SK-N-SH (cell line): ENCODE measurements around the gene XIRP2. TPM values are rescaled to one million over a fixed set of nuclear protein-coding genes. Genes with fewer than 3 reads are reported as not detected.

Source experiments
- CTCF ChIA-PET: fragments of 300-600, 350-600 bp; formaldehyde crosslinking; extraction: SDS; loops from one replicate; lab custom pipeline; 2021; lab: Yijun Ruan, JAX
- POLR2A ChIA-PET: fragments of 350-600 bp; sonication (Branson Sonifier 250); formaldehyde crosslinking; extraction: SDS; loops from one replicate; lab custom pipeline; 2020; ENCODE audit warnings: antibody characterized with exemption, inconsistent platforms; lab: Yijun Ruan, JAX
- DNase-seq: peaks from one replicate; pipeline ENCODE4 v3.0.0; 2012
- H2AFZ ChIP-seq: fragments of 200-600 bp; sonication (generic); 2 replicates; pipeline ENCODE4 v1.8.1; 2016; ENCODE audit warnings: antibody characterized with exemption, mild to moderate bottlenecking, low read depth
- H3F3A ChIP-seq: fragments of 200-600 bp; sonication (generic); replicated peaks from 2 replicates; pipeline ENCODE3; 2016; ENCODE audit warnings: antibody characterized with exemption, mild to moderate bottlenecking; ENCODE audit not compliant: insufficient read depth
- H3K27ac ChIP-seq, 2 experiments: fragments of 200-500 bp in 1 of 2; fragments of 200-600 bp in 1 of 2; sonication (Bioruptor generic) in 1 of 2; sonication (generic), shearing (Covaris generic) in 1 of 2; 2 replicates each; pipeline versions ENCODE4 v1.5.1 to v1.6.1; 2014 to 2016; ENCODE audit warnings: low read depth in 2 of 2, inconsistent platforms in 1 of 2, low read length in 1 of 2, mild to moderate bottlenecking in 1 of 2, mixed read lengths in 1 of 2
- H3K27me3 ChIP-seq: fragments of 200-600 bp; sonication (generic), shearing (Covaris generic); 2 replicates; pipeline ENCODE4 v1.6.1; 2016; ENCODE audit warnings: mixed run types; ENCODE audit not compliant: insufficient read depth
- H3K36me3 ChIP-seq, 2 experiments: fragments of 200-500 bp in 1 of 2; fragments of 200-600 bp in 1 of 2; sonication (Bioruptor generic) in 1 of 2; sonication (generic) in 1 of 2; replicated peaks in 1 of 2; 2 replicates each; pipeline versions ENCODE3 to v1.5.1; 2014 to 2016; ENCODE audit warnings: low read length in 1 of 2, mild to moderate bottlenecking in 1 of 2; ENCODE audit not compliant: insufficient read depth in 2 of 2, control insufficient read depth in 1 of 2
- H3K4me1 ChIP-seq, 2 experiments: fragments of 200-500 bp in 1 of 2; fragments of 200-600 bp in 1 of 2; sonication (Bioruptor generic) in 1 of 2; sonication (generic), shearing (Covaris generic) in 1 of 2; 2 replicates each; pipeline versions ENCODE4 v1.5.1 to v1.6.1; 2014 to 2016; ENCODE audit warnings: low read depth in 1 of 2, low read length in 1 of 2, mixed run types in 1 of 2; ENCODE audit not compliant: insufficient read depth in 2 of 2, control insufficient read depth in 1 of 2
- H3K4me2 ChIP-seq: fragments of 200-600 bp; sonication (generic), shearing (Covaris generic); 2 replicates; pipeline ENCODE4 v1.6.1; 2017; ENCODE audit warnings: mixed run types
- H3K4me3 ChIP-seq, 2 experiments: fragments of 200-500 bp in 1 of 2; fragments of 200-600 bp in 1 of 2; sonication (Bioruptor generic) in 1 of 2; sonication (generic), shearing (Covaris generic) in 1 of 2; 2 replicates each; pipeline versions ENCODE4 v1.5.1 to v1.8.1; 2014 to 2016; ENCODE audit warnings: low read depth in 2 of 2, inconsistent platforms in 1 of 2, low read length in 1 of 2, mild to moderate bottlenecking in 1 of 2, mixed read lengths in 1 of 2, moderate library complexity in 1 of 2
- H3K79me2 ChIP-seq: fragments of 200-600 bp; sonication (generic); 2 replicates; pipeline ENCODE4 v1.8.1; 2017; ENCODE audit warnings: mild to moderate bottlenecking; ENCODE audit not compliant: insufficient read depth
- H3K9ac ChIP-seq: fragments of 200-600 bp; sonication (generic); 2 replicates; pipeline ENCODE4 v1.6.1; 2017; ENCODE audit warnings: mixed run types
- H3K9me2 ChIP-seq: fragments of 200-600 bp; sonication (generic); 2 replicates; pipeline ENCODE4 v1.6.1; 2017; ENCODE audit warnings: mixed run types
- H3K9me3 ChIP-seq: fragments of 200-600 bp; sonication (generic); 2 replicates; pipeline ENCODE4 v1.6.1; 2017; ENCODE audit warnings: mixed run types, mild to moderate bottlenecking, moderate library complexity
- H4K20me1 ChIP-seq: fragments of 200-600 bp; sonication (generic); 2 replicates; pipeline ENCODE4 v1.6.1; 2017; ENCODE audit warnings: mild to moderate bottlenecking, mixed run types; ENCODE audit not compliant: insufficient read depth
- CHD2 ChIP-seq: fragments of 150-350 bp; IDR thresholded peaks from 2 replicates; pipeline ENCODE4 v1.6.1; 2018; ENCODE audit warnings: low read length; ENCODE audit not compliant: partially characterized antibody
- CTCF ChIP-seq: fragments of 200-600 bp; sonication (generic); IDR thresholded peaks from 2 replicates; pipeline ENCODE4 v1.6.1; 2017; ENCODE audit warnings: antibody characterized with exemption, mild to moderate bottlenecking, moderate library complexity
- EP300 ChIP-seq, 2 experiments: IDR thresholded peaks; 2 replicates each; pipeline versions ENCODE4 v1.4.0 to v1.6.1; 2012; ENCODE audit warnings: borderline replicate concordance in 1 of 2, low read depth in 1 of 2, low read length in 1 of 2
- FOSL2 ChIP-seq: IDR thresholded peaks from 2 replicates; pipeline ENCODE4 v1.4.0; 2012; ENCODE audit warnings: low read depth, mild to moderate bottlenecking, moderate library complexity, borderline replicate concordance
- FOXM1 ChIP-seq: IDR thresholded peaks from 2 replicates; pipeline ENCODE4 v1.4.0; 2012; ENCODE audit warnings: low read depth, mild to moderate bottlenecking
- GABPA ChIP-seq: IDR thresholded peaks from 2 replicates; pipeline ENCODE4 v1.4.0; 2012; ENCODE audit warnings: low read depth, mild to moderate bottlenecking
- GATA2 ChIP-seq: sonication (generic); formaldehyde crosslinking; IDR thresholded peaks from 2 replicates; pipeline ENCODE4 v1.5.0; 2020; ENCODE audit warnings: mild to moderate bottlenecking, missing genetic modification reagents
- IRF3 ChIP-seq: fragments of 150-350 bp; IDR thresholded peaks from 2 replicates; pipeline ENCODE4 v1.6.1; 2016; ENCODE audit warnings: mild to moderate bottlenecking, low read depth, low read length
- JUND ChIP-seq: IDR thresholded peaks from 2 replicates; pipeline ENCODE4 v1.4.0; 2012
- NRF1 ChIP-seq: IDR thresholded peaks from 2 replicates; pipeline ENCODE4 v1.6.1; 2012; ENCODE audit warnings: low read depth, mild to moderate bottlenecking, low read length
- RAD21 ChIP-seq: IDR thresholded peaks from 2 replicates; pipeline ENCODE4 v1.6.1; 2012; ENCODE audit warnings: mild to moderate bottlenecking, low read length
- RCOR1 ChIP-seq: fragments of 150-350 bp; IDR thresholded peaks from 2 replicates; pipeline ENCODE4 v1.6.1; 2017; ENCODE audit warnings: antibody characterized with exemption, low read length
- SIN3A ChIP-seq: IDR thresholded peaks from 2 replicates; pipeline ENCODE4 v1.6.1; 2012; ENCODE audit warnings: low read depth, mild to moderate bottlenecking, low read length, moderate library complexity, borderline replicate concordance
- USF1 ChIP-seq: IDR thresholded peaks from 2 replicates; pipeline ENCODE4 v1.4.0; 2012; ENCODE audit warnings: low read depth, borderline replicate concordance
- YY1 ChIP-seq: IDR thresholded peaks from 2 replicates; pipeline ENCODE4 v1.4.0; 2012; ENCODE audit warnings: low read depth, mild to moderate bottlenecking
- polyA plus RNA-seq, 3 experiments: library from polyadenylated mRNA; depleted of rRNA; stranded (reverse); fragments of >200 nt; gene quantifications; 2 replicates each; pipeline ENCODE4 v1.2.3, GENCODE V29; 2012
- TF ChIP-seq, protein P1 (sequence below): IDR thresholded peaks from 2 replicates; pipeline ENCODE4 v1.4.0; 2012; ENCODE audit warnings: low read depth, borderline replicate concordance

The XIRP2 gene
- polyA plus RNA-seq, 1 of the 3 experiments (the other 2 are of a cell fraction): 0.02 TPM

DNA sequence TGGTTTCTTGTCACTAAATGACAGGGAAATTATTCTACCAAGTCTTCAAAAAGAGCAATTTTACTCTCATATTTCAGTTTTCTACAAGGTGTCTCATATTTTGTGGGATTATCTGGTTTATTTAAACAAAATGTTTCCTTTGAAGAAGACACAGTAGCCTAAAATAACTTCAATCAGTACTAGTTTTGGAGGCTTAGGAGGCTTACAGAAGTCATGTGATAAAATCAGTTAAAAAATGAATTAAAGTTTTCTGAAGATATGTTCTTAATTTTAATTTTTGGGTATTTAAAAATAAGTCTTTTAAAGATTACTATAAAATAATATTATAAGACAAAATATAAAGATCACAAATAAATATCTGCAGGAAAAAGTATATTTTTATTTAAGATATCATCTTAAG lies 95.9 kb downstream of the XIRP2 start:
- no peak overlapping the region for H3K27ac ChIP-seq
- no peak overlapping the region for H3K9ac ChIP-seq
- H4K20me1 ChIP-seq: no peaks in the 10 kb centered on the region
- TF ChIP-seq USF1 (no peak), RCOR1 (no peak), FOXM1 (no peak), RAD21 (no peak), YY1 (no peak), SIN3A (no peak), EP300 (IDR thresholded peaks at IDR 0.05; ENCODE audit: borderline replicate concordance in 1 of 2, low read depth in 1 of 2, low read length in 1 of 2) (no peak)
- H3K4me3 ChIP-seq: no peak overlapping the region
- no peaks in the 10 kb centered on the region for H3K9me2 ChIP-seq
- ChIA-PET POLR2A (no interaction called here), CTCF (no interaction called here)
- no peak for DNase-seq
- H3K4me2 ChIP-seq: no peak overlapping the region
- no peaks in the 10 kb centered on the region for H3K4me1 ChIP-seq
- H3K27me3 ChIP-seq: no peaks in the 10 kb centered on the region
- H2AFZ ChIP-seq: no peak overlapping the region
- no peaks in the 10 kb centered on the region for H3K36me3 ChIP-seq
- H3K79me2 ChIP-seq: no peaks in the 10 kb centered on the region
- peaks cover 5% of the 10 kb centered on the region; the same call in 1 of the 2 replicates for H3K9me3 ChIP-seq
- H3F3A ChIP-seq: no peaks in the 10 kb centered on the region

DNA sequence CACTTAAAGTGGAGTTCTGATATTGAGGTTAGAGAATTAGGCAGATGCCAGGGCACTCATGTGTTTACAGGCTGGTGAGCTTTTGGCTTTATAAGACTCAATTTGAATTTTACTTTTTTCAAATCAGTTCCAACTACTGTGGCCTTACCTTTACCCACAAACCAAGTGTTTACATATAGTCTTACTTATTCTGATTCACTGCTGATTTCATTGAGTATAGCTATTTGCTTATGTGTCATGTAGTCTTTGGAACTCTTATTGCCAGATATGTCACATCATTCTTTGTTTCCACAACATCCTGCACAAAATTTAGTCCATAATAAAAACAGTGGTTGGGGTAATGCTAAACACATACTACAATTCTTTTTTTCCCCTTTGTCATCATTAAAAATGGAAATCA lies 96.5 kb downstream of the XIRP2 start:
- TF ChIP-seq FOSL2 (no peak), CTCF (no peak), NRF1 (no peak), IRF3 (no peak), SIN3A (no peak), GABPA (no peak), CHD2 (no peak), JUND (no peak), GATA2 (CRISPR knock-in tag) (no peak)
- TF ChIP-seq, protein P1, sequence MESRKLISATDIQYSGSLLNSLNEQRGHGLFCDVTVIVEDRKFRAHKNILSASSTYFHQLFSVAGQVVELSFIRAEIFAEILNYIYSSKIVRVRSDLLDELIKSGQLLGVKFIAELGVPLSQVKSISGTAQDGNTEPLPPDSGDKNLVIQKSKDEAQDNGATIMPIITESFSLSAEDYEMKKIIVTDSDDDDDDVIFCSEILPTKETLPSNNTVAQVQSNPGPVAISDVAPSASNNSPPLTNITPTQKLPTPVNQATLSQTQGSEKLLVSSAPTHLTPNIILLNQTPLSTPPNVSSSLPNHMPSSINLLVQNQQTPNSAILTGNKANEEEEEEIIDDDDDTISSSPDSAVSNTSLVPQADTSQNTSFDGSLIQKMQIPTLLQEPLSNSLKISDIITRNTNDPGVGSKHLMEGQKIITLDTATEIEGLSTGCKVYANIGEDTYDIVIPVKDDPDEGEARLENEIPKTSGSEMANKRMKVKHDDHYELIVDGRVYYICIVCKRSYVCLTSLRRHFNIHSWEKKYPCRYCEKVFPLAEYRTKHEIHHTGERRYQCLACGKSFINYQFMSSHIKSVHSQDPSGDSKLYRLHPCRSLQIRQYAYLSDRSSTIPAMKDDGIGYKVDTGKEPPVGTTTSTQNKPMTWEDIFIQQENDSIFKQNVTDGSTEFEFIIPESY: no peak
- TF ChIP-seq, all 33 proteins: peak for 0
- Histone ChIP-seq H3F3A (no peaks in the 10 kb centered on the region), H4K20me1 (no peaks in the 10 kb centered on the region), H3K27ac (no peak overlapping the region), H3K9ac (no peak overlapping the region), H3K79me2 (no peaks in the 10 kb centered on the region), H3K4me3 (no peak overlapping the region), H3K9me3 (peaks cover under 1% of the 10 kb centered on the region; the same call in 1 of the 2 replicates), H3K9me2 (no peaks in the 10 kb centered on the region), H3K36me3 (no peaks in the 10 kb centered on the region), H3K4me2 (no peak overlapping the region), H3K27me3 (no peaks in the 10 kb centered on the region), H3K4me1 (no peaks in the 10 kb centered on the region), H2AFZ (no peak overlapping the region)
- no peak for DNase-seq
- ChIA-PET CTCF (no interaction called here), POLR2A (no interaction called here)
